NCI-H1105 treated with DMSO at 0.1 percent for 48 hours (cell line): Measurements from ENCODE around the gene LIF.
"Not testable (repeated sequence)": the region's sequence is repeated elsewhere in the genome, so short reads cannot be mapped to it uniquely, and the experiment has no call there.

Experiments used
- DNase-seq: peaks from one replicate; lab custom pipeline; 2025; lab: John Stamatoyannopoulos, UW

The LIF gene

GRCh38 chr22:30241576-30242371, 4.8 kb downstream of the LIF start:
- no peak for DNase-seq

GRCh38 chr22:30240541-30241417, 5.8 kb downstream of the LIF start:
- DNase-seq: no peak

- no peak for DNase-seq
These were observed 6.8 kb downstream of the LIF start for GRCh38 chr22:30239488-30240405.

- DNase-seq: no peak
These were observed 7.7 kb downstream of the LIF start for GRCh38 chr22:30238661-30239487.

GRCh38 chr22:30238136-30238535, 8.4 kb downstream of the LIF start:
- DNase-seq: no peak

- DNase-seq: no peak
These were observed 9.7 kb downstream of the LIF start for GRCh38 chr22:30236875-30237274.

- no peak for DNase-seq
These were observed 10.8 kb downstream of the LIF start for GRCh38 chr22:30235687-30236170.

GRCh38 chr22:30234786-30235470, 11.6 kb downstream of the LIF start:
- DNase-seq: no peak

GRCh38 chr22:30234325-30234724, 12.2 kb downstream of the LIF start:
- DNase-seq: not testable (repeated sequence)

GRCh38 chr22:30233582-30233981, 13.0 kb downstream of the LIF start:
- no peak for DNase-seq

- no peak for DNase-seq
These were observed 13.8 kb downstream of the LIF start for GRCh38 chr22:30232716-30233218.

GRCh38 chr22:30230787-30231461, 15.6 kb downstream of the LIF start:
- DNase-seq: no peak

GRCh38 chr22:30230330-30230729, 16.2 kb downstream of the LIF start:
- no peak for DNase-seq

- DNase-seq: no peak
These were observed 17.8 kb downstream of the LIF start for GRCh38 chr22:30228509-30229359.

- DNase-seq: no peak
These were observed 18.9 kb downstream of the LIF start for GRCh38 chr22:30227438-30228228.

GRCh38 chr22:30226192-30226832, 20.2 kb downstream of the LIF start:
- no peak for DNase-seq

- no peak for DNase-seq
These were observed 21.2 kb downstream of the LIF start for GRCh38 chr22:30225220-30225927.
